Activated CD4-positive, alpha-beta T cell treated with anti-CD3 and anti-CD28 coated beads, Interleukin-10, Interleukin-2, amounts not matched to agents 100 ng/mL and 50 ng/mL, durations not matched to agents 16 hours and 8 hours (primary cell): ENCODE results near the gene MED22.

Source experiments
- DNase-seq: peaks from one replicate; pipeline ENCODE4 v3.0.0-alpha.2; 2020

MED22 gene

GRCh38 chr9:133375724-133376654, 28.1 kb upstream of the MED22 start, which contains the start of the genes STKLD1 and SURF4:
Gene STKLD1, plus strand, starts transcription at chr9:133376366. Its CDS starts 108 bp downstream, at chr9:133376474.
Gene SURF4, minus strand, starts transcription at chr9:133376060. Its CDS starts 91 bp downstream, at chr9:133375969.
- DNase-seq = peak; percentile 97

GRCh38 chr9:133375116-133375723, 27.3 kb upstream of the MED22 start:
- DNase-seq = no peak

- DNase-seq = peak; percentile 77
These were observed 26.7 kb upstream of the MED22 start for GRCh38 chr9:133374612-133375115.

- no peak for DNase-seq
These were observed 24.2 kb upstream of the MED22 start for GRCh38 chr9:133372144-133372543.

GRCh38 chr9:133371261-133371711, 23.4 kb upstream of the MED22 start:
- DNase-seq = peak; percentile 91

- peak; percentile 75 for DNase-seq
These were observed 22.8 kb upstream of the MED22 start for GRCh38 chr9:133370685-133371084.

GRCh38 chr9:133369933-133370332, 22.0 kb upstream of the MED22 start:
- DNase-seq = peak; percentile 71

- no peak for DNase-seq
These were observed 21.5 kb upstream of the MED22 start for GRCh38 chr9:133369422-133369821.

GRCh38 chr9:133368249-133368881, 20.4 kb upstream of the MED22 start:
- DNase-seq = no peak

- no peak for DNase-seq
These were observed 19.8 kb upstream of the MED22 start for GRCh38 chr9:133367778-133368177.

- no peak for DNase-seq
These were observed 19.3 kb upstream of the MED22 start for GRCh38 chr9:133367221-133367620.

GRCh38 chr9:133366435-133366834, 18.5 kb upstream of the MED22 start:
- DNase-seq = no peak

- DNase-seq = no peak
These were observed 14.6 kb upstream of the MED22 start for GRCh38 chr9:133362359-133363044.

- no peak for DNase-seq
These were observed 13.7 kb upstream of the MED22 start for GRCh38 chr9:133361507-133362092.

- DNase-seq = no peak
These were observed 12.8 kb upstream of the MED22 start for GRCh38 chr9:133360400-133361393.

- DNase-seq = no peak
These were observed 11.7 kb upstream of the MED22 start for GRCh38 chr9:133359399-133360175.

GRCh38 chr9:133357656-133358055, 9.7 kb upstream of the MED22 start:
- no peak for DNase-seq

GRCh38 chr9:133356391-133357091, 8.6 kb upstream of the MED22 start, which contains the start of the genes SURF1 and SURF2:
Gene SURF1, minus strand, starts transcription at chr9:133356487. Its CDS starts 34 bp downstream, at chr9:133356453.
Gene SURF2, plus strand, starts transcription at chr9:133356550. Its CDS starts 43 bp downstream, at chr9:133356593.
- peak; percentile 93 for DNase-seq

GRCh38 chr9:133355881-133356357, 8.0 kb upstream of the MED22 start:
- no peak for DNase-seq
